D721Med (cell line): ENCODE measurements around the gene DHX35.

ENCODE experiments used
- DNase-seq: peaks from one replicate; pipeline ENCODE4 v3.0.0; 2011; ENCODE audit warnings: low spot score; ENCODE audit not compliant: insufficient read length
- FAIRE-seq: peaks from 2 replicates; lab custom pipeline; 2011; peaks lifted over from hg19 to GRCh38; lab: Jason Lieb, UNC
- TF ChIP-seq, protein P1 (sequence below): IDR thresholded peaks from 2 replicates; pipeline ENCODE4 v1.5.1; 2012; ENCODE audit warnings: mild to moderate bottlenecking, control low read depth; ENCODE audit not compliant: insufficient read depth; ENCODE audit errors: missing control alignments

DHX35 gene, protein sequence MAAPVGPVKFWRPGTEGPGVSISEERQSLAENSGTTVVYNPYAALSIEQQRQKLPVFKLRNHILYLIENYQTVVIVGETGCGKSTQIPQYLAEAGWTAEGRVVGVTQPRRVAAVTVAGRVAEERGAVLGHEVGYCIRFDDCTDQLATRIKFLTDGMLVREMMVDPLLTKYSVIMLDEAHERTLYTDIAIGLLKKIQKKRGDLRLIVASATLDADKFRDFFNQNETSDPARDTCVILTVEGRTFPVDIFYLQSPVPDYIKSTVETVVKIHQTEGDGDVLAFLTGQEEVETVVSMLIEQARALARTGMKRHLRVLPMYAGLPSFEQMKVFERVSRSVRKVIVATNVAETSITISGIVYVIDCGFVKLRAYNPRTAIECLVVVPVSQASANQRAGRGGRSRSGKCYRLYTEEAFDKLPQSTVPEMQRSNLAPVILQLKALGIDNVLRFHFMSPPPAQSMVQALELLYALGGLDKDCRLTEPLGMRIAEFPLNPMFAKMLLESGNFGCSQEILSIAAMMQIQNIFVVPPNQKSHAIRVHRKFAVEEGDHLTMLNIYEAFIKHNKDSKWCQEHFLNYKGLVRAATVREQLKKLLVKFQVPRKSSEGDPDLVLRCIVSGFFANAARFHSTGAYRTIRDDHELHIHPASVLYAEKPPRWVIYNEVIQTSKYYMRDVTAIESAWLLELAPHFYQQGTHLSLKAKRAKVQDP

DNA sequence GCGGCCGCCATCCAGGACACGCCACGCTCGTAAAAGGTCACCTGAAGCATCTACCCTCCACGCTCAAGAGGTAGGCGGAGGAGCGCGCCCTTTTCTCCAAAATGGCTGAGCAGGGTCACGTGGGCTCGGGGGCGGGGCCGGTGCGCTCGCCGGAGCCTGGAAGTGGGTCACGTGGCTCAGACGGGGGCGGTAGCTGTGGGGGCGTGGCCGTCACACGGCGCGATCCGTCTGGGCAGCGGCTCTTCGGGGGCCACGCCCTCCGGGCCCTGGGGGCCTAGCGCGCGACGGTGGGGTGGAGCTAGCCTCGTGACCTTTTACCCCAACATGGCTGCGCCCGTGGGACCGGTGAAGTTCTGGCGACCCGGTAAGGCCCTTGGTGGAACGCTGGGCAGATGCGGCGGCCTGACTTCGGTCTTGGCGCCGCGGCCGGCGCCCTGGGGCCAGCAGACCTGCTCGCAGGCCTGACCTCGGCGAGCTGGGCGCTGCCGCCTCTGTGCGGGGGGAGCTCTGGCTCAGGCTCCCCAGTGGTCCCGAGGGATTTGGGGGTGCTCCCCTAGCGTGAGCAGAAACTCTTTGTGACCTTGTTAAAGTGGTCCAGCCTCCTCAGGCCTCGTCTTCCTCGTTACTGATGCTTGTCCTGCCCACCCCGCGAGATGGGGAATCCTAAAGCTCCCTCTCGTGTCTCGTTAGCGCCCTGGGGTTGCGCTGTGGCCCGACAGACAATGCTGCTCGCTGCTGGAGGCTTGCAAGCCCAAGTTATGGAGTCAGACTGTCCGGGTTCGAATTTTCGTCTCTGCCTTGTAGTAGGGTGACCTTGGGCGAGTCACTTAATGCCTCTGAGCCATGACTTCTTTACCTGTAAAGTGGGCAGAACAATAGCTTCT, at the start of gene DHX35:
DHX35 (plus strand) TSS at position 301 of the 884 bp plus-strand sequence; CDS start at position 325, 24 bp downstream.
- DNase-seq, result peak; percentile 75
- TF ChIP-seq, protein P1, sequence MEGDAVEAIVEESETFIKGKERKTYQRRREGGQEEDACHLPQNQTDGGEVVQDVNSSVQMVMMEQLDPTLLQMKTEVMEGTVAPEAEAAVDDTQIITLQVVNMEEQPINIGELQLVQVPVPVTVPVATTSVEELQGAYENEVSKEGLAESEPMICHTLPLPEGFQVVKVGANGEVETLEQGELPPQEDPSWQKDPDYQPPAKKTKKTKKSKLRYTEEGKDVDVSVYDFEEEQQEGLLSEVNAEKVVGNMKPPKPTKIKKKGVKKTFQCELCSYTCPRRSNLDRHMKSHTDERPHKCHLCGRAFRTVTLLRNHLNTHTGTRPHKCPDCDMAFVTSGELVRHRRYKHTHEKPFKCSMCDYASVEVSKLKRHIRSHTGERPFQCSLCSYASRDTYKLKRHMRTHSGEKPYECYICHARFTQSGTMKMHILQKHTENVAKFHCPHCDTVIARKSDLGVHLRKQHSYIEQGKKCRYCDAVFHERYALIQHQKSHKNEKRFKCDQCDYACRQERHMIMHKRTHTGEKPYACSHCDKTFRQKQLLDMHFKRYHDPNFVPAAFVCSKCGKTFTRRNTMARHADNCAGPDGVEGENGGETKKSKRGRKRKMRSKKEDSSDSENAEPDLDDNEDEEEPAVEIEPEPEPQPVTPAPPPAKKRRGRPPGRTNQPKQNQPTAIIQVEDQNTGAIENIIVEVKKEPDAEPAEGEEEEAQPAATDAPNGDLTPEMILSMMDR, result peak; percentile 24
- FAIRE-seq, result no peak

DNA sequence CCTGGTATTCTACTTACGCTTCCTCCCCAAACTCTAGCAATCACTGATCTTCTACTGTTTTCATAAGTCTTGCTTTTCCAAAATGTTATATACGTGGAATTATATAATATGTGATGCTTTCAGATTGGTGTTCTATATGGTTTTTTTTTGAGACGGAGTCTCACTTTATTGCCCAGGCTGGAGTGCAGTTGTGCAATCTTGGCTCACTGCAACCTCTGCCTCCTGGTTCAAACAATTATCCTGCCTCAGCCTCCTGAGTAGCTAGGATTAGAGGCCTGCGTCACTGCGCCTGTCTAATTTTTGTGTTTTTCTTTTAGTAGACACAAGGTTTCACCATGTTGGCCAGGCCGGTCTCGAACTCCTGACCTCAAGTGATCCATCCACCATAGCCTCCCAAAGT, 46.8 kb upstream of the DHX35 start:
- no peak for FAIRE-seq

DNA sequence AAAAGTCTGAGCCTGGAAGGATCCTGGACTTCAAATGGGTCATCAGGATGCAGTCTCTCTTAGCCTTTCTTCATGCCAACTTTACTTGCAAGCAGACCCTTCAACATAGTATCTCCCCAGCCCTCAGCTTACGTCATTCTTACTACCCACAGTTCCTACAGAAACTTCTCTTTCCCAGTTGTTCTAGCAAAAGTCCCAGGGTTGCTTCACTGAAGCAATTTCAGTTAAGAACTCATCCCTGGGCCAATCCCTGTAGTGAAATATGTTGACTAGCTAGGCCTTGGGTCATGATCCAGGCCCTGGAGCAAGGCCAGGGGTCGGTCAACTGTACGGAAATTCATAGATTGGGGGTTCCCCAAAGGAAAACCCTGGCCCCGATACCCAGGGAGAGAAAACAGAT, 44.5 kb upstream of the DHX35 start:
- no peak for DNase-seq
- FAIRE-seq, result no peak
- TF ChIP-seq, protein P1, result no peak

More for the DNA sequence above, 46.8 kb upstream of the DHX35 start:
- no peak for DNase-seq
- TF ChIP-seq, protein P1, result no peak

DNA sequence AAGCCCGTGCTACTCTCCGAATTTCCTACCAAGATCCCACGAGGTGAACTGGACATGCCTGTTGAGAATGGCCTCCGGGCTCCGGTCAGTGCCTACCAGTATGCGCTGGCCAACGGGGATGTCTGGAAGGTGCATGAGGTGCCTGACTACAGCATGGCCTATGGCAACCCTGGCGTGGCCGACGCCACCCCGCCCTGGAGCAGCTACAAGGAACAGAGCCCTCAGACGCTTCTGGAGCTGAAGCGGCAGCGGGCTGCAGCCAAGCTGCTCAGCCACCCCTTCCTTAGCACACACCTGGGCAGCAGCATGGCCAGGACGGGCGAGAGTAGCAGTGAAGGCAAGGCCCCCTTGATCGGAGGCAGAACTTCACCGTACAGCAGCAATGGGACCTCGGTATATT, 44.0 kb upstream of the DHX35 start:
- TF ChIP-seq, protein P1, result no peak
- DNase-seq, result no peak
- FAIRE-seq, result no peak

DNA sequence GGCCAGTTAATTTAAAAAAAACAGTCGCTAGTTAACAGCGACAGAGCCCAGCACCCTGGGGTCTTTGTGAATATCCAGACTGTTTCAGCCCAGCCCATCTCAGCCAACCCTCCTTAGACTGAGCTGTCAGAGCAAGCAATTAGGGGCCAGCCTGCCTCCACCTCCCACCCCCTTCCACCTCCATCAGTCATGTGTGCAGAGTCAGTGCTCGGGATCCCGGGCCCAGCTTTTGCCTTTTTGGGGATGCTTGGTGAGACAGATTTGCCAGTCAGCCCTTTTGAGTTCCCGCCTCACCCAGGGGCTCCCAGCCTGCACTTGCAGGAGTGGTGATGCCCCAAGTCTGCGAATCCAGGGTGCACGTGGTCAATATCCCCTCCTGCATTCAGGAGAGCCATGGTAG, 42.5 kb upstream of the DHX35 start:
- TF ChIP-seq, protein P1, result no peak
- no peak for FAIRE-seq
- no peak for DNase-seq

- DNase-seq, result no peak
- TF ChIP-seq, protein P1, result no peak
- no peak for FAIRE-seq
Observed at GRCh38 chr20:38920411-38920810, 41.7 kb upstream of the DHX35 start.
